NCI-H1417 (cell line): ENCODE measurements around the gene AFAP1.

Experiments
- DNase-seq, 3 experiments: peaks; one replicate each; lab custom pipeline; 2025; lab: John Stamatoyannopoulos, UW

AFAP1 gene

GRCh38 chr4:7864685-7865084 lies 75.0 kb downstream of the AFAP1 start:
- DNase-seq = no peak

GRCh38 chr4:7863911-7864681 lies 75.6 kb downstream of the AFAP1 start:
- DNase-seq = no peak

- no peak for DNase-seq
Measured at GRCh38 chr4:7862561-7863192, 77.0 kb downstream of the AFAP1 start.

- no peak for DNase-seq
Measured at GRCh38 chr4:7861440-7861881, 78.2 kb downstream of the AFAP1 start.

- DNase-seq = no peak
Measured at GRCh38 chr4:7860600-7861163, 79.0 kb downstream of the AFAP1 start.

GRCh38 chr4:7859326-7859725 lies 80.3 kb downstream of the AFAP1 start:
- DNase-seq = no peak

- DNase-seq = no peak
Measured at GRCh38 chr4:7858498-7858897, 81.2 kb downstream of the AFAP1 start.

GRCh38 chr4:7857993-7858392 lies 81.7 kb downstream of the AFAP1 start:
- no peak for DNase-seq

GRCh38 chr4:7857238-7857701 lies 82.4 kb downstream of the AFAP1 start:
- no peak for DNase-seq

- no peak for DNase-seq
Measured at GRCh38 chr4:7855731-7856130, 83.9 kb downstream of the AFAP1 start.

GRCh38 chr4:7854697-7855370 lies 84.8 kb downstream of the AFAP1 start:
- no peak for DNase-seq

GRCh38 chr4:7854216-7854615 lies 85.4 kb downstream of the AFAP1 start:
- DNase-seq = no peak

GRCh38 chr4:7853271-7853670 lies 86.4 kb downstream of the AFAP1 start:
- no peak for DNase-seq

- no peak for DNase-seq
Measured at GRCh38 chr4:7852568-7853185, 87.0 kb downstream of the AFAP1 start.

- DNase-seq = no peak
Measured at GRCh38 chr4:7850489-7850888, 89.2 kb downstream of the AFAP1 start.

GRCh38 chr4:7847206-7847605 lies 92.5 kb downstream of the AFAP1 start:
- no peak for DNase-seq

- no peak for DNase-seq
Measured at GRCh38 chr4:7845493-7846128, 94.0 kb downstream of the AFAP1 start.

- DNase-seq = no peak
Measured at GRCh38 chr4:7844594-7844991, 95.1 kb downstream of the AFAP1 start.

- DNase-seq = peak; percentile 18 to 42 (median 20)
Measured at GRCh38 chr4:7843831-7844593, 95.6 kb downstream of the AFAP1 start.

- DNase-seq = no peak
Measured at GRCh38 chr4:7842384-7843279, 97.0 kb downstream of the AFAP1 start.
